Lower lobe of right lung (tissue), 2 donors: ENCODE measurements around the gene MAGI1. TPM values are rescaled to one million over a fixed set of nuclear protein-coding genes. Genes with fewer than 3 reads are reported as not detected.

Experiments
- ATAC-seq, 2 donors: fragments of 200-7000 bp; cut with Tn5 transposase; one replicate each; pipeline ENCODE4 v1.9.1; 2020 to 2022; ENCODE audit warnings: mild to moderate bottlenecking in 2 of 2, moderate library complexity in 2 of 2
- DNase-seq: peaks from one replicate; pipeline ENCODE4 v3.0.0-alpha.2; 2020
- H3K27ac ChIP-seq: fragments of 200-600 bp; one replicate; pipeline ENCODE4 v1.8.0; 2022
- H3K27me3 ChIP-seq: fragments of 200-600 bp; one replicate; pipeline ENCODE4 v1.8.0; 2022; ENCODE audit warnings: low read depth
- H3K36me3 ChIP-seq: fragments of 200-600 bp; one replicate; pipeline ENCODE4 v1.8.0; 2022; ENCODE audit warnings: mild to moderate bottlenecking
- H3K4me1 ChIP-seq: fragments of 200-600 bp; one replicate; pipeline ENCODE4 v1.8.0; 2022
- H3K4me3 ChIP-seq: fragments of 200-600 bp; one replicate; pipeline ENCODE4 v1.8.0; 2022; ENCODE audit warnings: mild to moderate bottlenecking
- H3K9me3 ChIP-seq: fragments of 200-600 bp; one replicate; pipeline ENCODE4 v1.8.0; 2022
- CTCF ChIP-seq: fragments of 200-600 bp; IDR thresholded peaks from one replicate; pipeline ENCODE4 v1.8.0; 2022; ENCODE audit warnings: antibody characterized with exemption, mild to moderate bottlenecking
- intact Hi-C: fragments of 100-400 bp; cut with DNase I; formaldehyde crosslinking; loops from one replicate; pipeline ENCODE4 v1.11.0; 2022
- total RNA-seq: library from RNA; stranded (reverse); fragmentation: NEBNext Ultra II Directional; extraction: Animal tissue kit (Norgen Biotek cat#: 25700); gene quantifications from one replicate; pipeline ENCODE4 v1.2.1, GENCODE V29; 2021
- donor health status: DM: no; HTN: yes; CAD: no; lungs with severe emphysema.

MAGI1 gene
- total RNA-seq, 1 donor from 2014 or later = 35.5 TPM

GRCh38 chr3:65751123-65751700, 287.5 kb downstream of the MAGI1 start:
- intact Hi-C loops = no loop called here
- ATAC-seq (peak; percentile 31 to 37), DNase-seq (no peak)
- TF ChIP-seq CTCF = peak; percentile 61
- H3K27ac ChIP-seq = no peak overlapping the region
- H3K9me3 ChIP-seq = no peaks in the 10 kb centered on the region
- H3K36me3 ChIP-seq = no peaks in the 10 kb centered on the region
- no peak overlapping the region for H3K4me3 ChIP-seq
- no peaks in the 10 kb centered on the region for H3K27me3 ChIP-seq
- no peaks in the 10 kb centered on the region for H3K4me1 ChIP-seq

- Histone ChIP-seq H3K4me1 (no peaks in the 10 kb centered on the region), H3K9me3 (no peaks in the 10 kb centered on the region), H3K36me3 (no peaks in the 10 kb centered on the region), H3K27me3 (no peaks in the 10 kb centered on the region), H3K4me3 (no peak overlapping the region), H3K27ac (no peak overlapping the region)
- no peak for TF ChIP-seq CTCF
- ATAC-seq (no peak), DNase-seq (no peak)
- intact Hi-C loops = no loop called here
These were observed 289.7 kb downstream of the MAGI1 start for GRCh38 chr3:65749066-65749465.

- Histone ChIP-seq H3K4me1 (no peaks in the 10 kb centered on the region), H3K27me3 (no peaks in the 10 kb centered on the region), H3K36me3 (no peaks in the 10 kb centered on the region), H3K27ac (no peak overlapping the region), H3K9me3 (no peaks in the 10 kb centered on the region), H3K4me3 (no peak overlapping the region)
- no peak for TF ChIP-seq CTCF
- DNase-seq (no peak), ATAC-seq (no peak)
- intact Hi-C loops = no loop called here
These were observed 290.4 kb downstream of the MAGI1 start for GRCh38 chr3:65748326-65748725.

GRCh38 chr3:65746848-65747247, 291.9 kb downstream of the MAGI1 start:
- intact Hi-C loops = no loop called here
- Histone ChIP-seq H3K27me3 (no peaks in the 10 kb centered on the region), H3K4me3 (no peak overlapping the region), H3K9me3 (no peaks in the 10 kb centered on the region), H3K36me3 (no peaks in the 10 kb centered on the region), H3K4me1 (no peaks in the 10 kb centered on the region), H3K27ac (no peak overlapping the region)
- DNase-seq = no peak
- ATAC-seq = no peak
- TF ChIP-seq CTCF = no peak

GRCh38 chr3:65745306-65745705, 293.4 kb downstream of the MAGI1 start:
- H3K4me3 ChIP-seq = no peak overlapping the region
- no peaks in the 10 kb centered on the region for H3K36me3 ChIP-seq
- TF ChIP-seq CTCF = no peak
- DNase-seq (no peak), ATAC-seq (no peak)
- no peak overlapping the region for H3K27ac ChIP-seq
- no peaks in the 10 kb centered on the region for H3K4me1 ChIP-seq
- no peaks in the 10 kb centered on the region for H3K27me3 ChIP-seq
- no peaks in the 10 kb centered on the region for H3K9me3 ChIP-seq
- intact Hi-C loops = no loop called here

GRCh38 chr3:65742914-65743313, 295.8 kb downstream of the MAGI1 start:
- H3K27me3 ChIP-seq = no peaks in the 10 kb centered on the region
- H3K36me3 ChIP-seq = no peaks in the 10 kb centered on the region
- ATAC-seq (no peak), DNase-seq (no peak)
- no peak overlapping the region for H3K4me3 ChIP-seq
- H3K9me3 ChIP-seq = no peaks in the 10 kb centered on the region
- intact Hi-C loops = no loop called here
- no peaks in the 10 kb centered on the region for H3K4me1 ChIP-seq
- no peak for TF ChIP-seq CTCF
- no peak overlapping the region for H3K27ac ChIP-seq
